ENCODE measurements around the gene LCN6.
A peak's percentile ranks its signal among the peaks of the same experiment; 100 is the strongest.

Gene LCN6

DNA sequence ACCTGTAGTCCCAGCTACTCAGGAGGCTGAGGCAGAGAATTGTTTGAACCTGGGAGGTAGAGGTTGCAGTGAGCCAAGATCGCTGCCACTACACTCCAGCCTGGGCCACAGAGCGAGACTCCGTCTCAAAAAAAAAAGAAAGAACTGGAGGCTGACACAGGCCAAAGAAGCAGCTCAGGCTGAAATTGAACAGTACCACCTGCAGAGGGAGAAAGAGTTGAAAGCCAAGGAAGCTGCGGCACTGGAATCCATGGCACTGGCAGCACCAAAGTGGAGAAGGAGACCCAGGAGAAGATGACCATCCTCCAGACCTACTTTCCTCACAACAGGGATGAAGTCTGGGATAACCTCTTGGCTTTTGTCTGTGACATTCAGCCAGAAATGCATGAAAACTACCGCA lies 31.5 kb upstream of the LCN6 start:
- Histone ChIP-seq H3K27ac (ENCODE audit: low read length) (no peak overlapping the region), H3K27me3 (replicated peaks; ENCODE audit: insufficient read depth, low read length) (peaks cover 53% of the 10 kb centered on the region), H3K9me2 (replicated peaks; ENCODE audit: insufficient read depth, low read length) (no peaks in the 10 kb centered on the region), H3K9ac (ENCODE audit: low read length) (no peak overlapping the region), H3K4me3 (ENCODE audit: low read length) (no peak overlapping the region), H3K36me3 (replicated peaks; ENCODE audit: insufficient read depth, low read length) (no peaks in the 10 kb centered on the region), H4K20me1 (ENCODE audit: insufficient read depth, low read length) (no peaks in the 10 kb centered on the region), H3F3A (ENCODE audit: insufficient read depth, low read length) (0 out of 2 replicates have a peak, but pooled peaks cover 4% of the 10 kb centered on the region), H3K79me2 (ENCODE audit: low read length) (no peaks in the 10 kb centered on the region), H3K9me3 (replicated peaks; ENCODE audit: insufficient read depth, low read length) (no peaks in the 10 kb centered on the region), H2AFZ (ENCODE audit: low read length) (no peak overlapping the region), H3K4me2 (ENCODE audit: low read depth, low read length) (no peak overlapping the region), H3K4me1 (ENCODE audit: low read length) (peaks cover 8% of the 10 kb centered on the region)
- no peak for TF ChIP-seq EZH2phosphoT487 (IDR thresholded peaks at IDR 0.05; ENCODE audit: low read length)
- no peak; the same call in 1 of the 2 replicates for TF ChIP-seq CTCF (IDR thresholded peaks at IDR 0.05; ENCODE audit: low read length)
- no peak for TF ChIP-seq EZH2 (optimal IDR thresholded peaks at IDR 0.05; ENCODE audit: low read depth, low read length)
- no peak for DNase-seq

GRCh38 chr9:136777359-136777758 lies 29.0 kb upstream of the LCN6 start:
- Histone ChIP-seq H3K4me3 (ENCODE audit: low read length) (peak overlapping the region; percentile 53), H3K27me3 (replicated peaks; ENCODE audit: insufficient read depth, low read length) (peaks cover 47% of the 10 kb centered on the region), H3K36me3 (replicated peaks; ENCODE audit: insufficient read depth, low read length) (no peaks in the 10 kb centered on the region), H3K4me1 (ENCODE audit: low read length) (peaks cover 11% of the 10 kb centered on the region), H2AFZ (ENCODE audit: low read length) (peak overlapping the region; percentile 89), H3K79me2 (ENCODE audit: low read length) (no peaks in the 10 kb centered on the region), H3K27ac (ENCODE audit: low read length) (no peak overlapping the region), H4K20me1 (ENCODE audit: insufficient read depth, low read length) (no peaks in the 10 kb centered on the region), H3K9me2 (replicated peaks; ENCODE audit: insufficient read depth, low read length) (no peaks in the 10 kb centered on the region), H3K4me2 (ENCODE audit: low read depth, low read length) (peak overlapping the region; percentile 82), H3K9me3 (replicated peaks; ENCODE audit: insufficient read depth, low read length) (no peaks in the 10 kb centered on the region), H3F3A (ENCODE audit: insufficient read depth, low read length) (0 out of 2 replicates have a peak, but pooled peaks cover 4% of the 10 kb centered on the region), H3K9ac (ENCODE audit: low read length) (no peak overlapping the region; the same call in 1 of the 2 replicates)
- DNase-seq = peak; percentile 45
- TF ChIP-seq EZH2phosphoT487 (IDR thresholded peaks at IDR 0.05; ENCODE audit: low read length) (no peak), CTCF (IDR thresholded peaks at IDR 0.05; ENCODE audit: low read length) (no peak), EZH2 (optimal IDR thresholded peaks at IDR 0.05; ENCODE audit: low read depth, low read length) (no peak)

DNA sequence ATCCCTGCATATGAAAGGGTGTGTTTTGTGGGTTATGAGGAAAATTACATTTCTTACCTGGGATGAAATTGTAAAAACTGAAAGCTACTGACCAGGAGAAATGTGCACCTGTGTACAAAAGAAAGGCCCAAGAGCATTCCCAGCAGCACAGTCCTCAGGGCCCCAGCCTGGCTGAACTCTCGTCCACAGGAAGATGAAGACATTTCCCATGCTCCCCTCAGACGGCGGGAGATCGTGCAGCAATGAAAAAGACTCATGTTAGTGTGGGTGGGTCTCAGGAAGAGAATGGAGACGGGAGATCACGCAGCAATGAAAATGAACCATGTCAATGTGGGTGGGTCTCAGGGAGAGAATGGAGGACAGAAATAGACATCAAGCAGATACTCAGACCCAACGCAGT lies 28.6 kb upstream of the LCN6 start:
- no peaks in the 10 kb centered on the region for H3K36me3 ChIP-seq (replicated peaks; ENCODE audit: insufficient read depth, low read length)
- peak overlapping the region; percentile 53 for H3K4me3 ChIP-seq (ENCODE audit: low read length)
- no peak overlapping the region; the same call in 1 of the 2 replicates for H3K9ac ChIP-seq (ENCODE audit: low read length)
- no peaks in the 10 kb centered on the region for H4K20me1 ChIP-seq (ENCODE audit: insufficient read depth, low read length)
- H3K79me2 ChIP-seq (ENCODE audit: low read length) = no peaks in the 10 kb centered on the region
- peak overlapping the region; percentile 82 for H3K4me2 ChIP-seq (ENCODE audit: low read depth, low read length)
- DNase-seq = no peak
- no peaks in the 10 kb centered on the region for H3K9me3 ChIP-seq (replicated peaks; ENCODE audit: insufficient read depth, low read length)
- H3F3A ChIP-seq (ENCODE audit: insufficient read depth, low read length) = 0 out of 2 replicates have a peak, but pooled peaks cover 4% of the 10 kb centered on the region
- H3K27ac ChIP-seq (ENCODE audit: low read length) = no peak overlapping the region
- H3K9me2 ChIP-seq (replicated peaks; ENCODE audit: insufficient read depth, low read length) = no peaks in the 10 kb centered on the region
- TF ChIP-seq EZH2 (optimal IDR thresholded peaks at IDR 0.05; ENCODE audit: low read depth, low read length) = no peak
- no peak for TF ChIP-seq CTCF (IDR thresholded peaks at IDR 0.05; ENCODE audit: low read length)
- no peak for TF ChIP-seq EZH2phosphoT487 (IDR thresholded peaks at IDR 0.05; ENCODE audit: low read length)
- H3K27me3 ChIP-seq (replicated peaks; ENCODE audit: insufficient read depth, low read length) = peaks cover 47% of the 10 kb centered on the region
- H3K4me1 ChIP-seq (ENCODE audit: low read length) = peaks cover 11% of the 10 kb centered on the region
- peak overlapping the region; percentile 89 for H2AFZ ChIP-seq (ENCODE audit: low read length)
